Measurements from ENCODE around the gene GPC5.

- TF ChIP-seq SP1 (IDR thresholded peaks at IDR 0.05) (no peak), LEF1 (IDR thresholded peaks at IDR 0.05; ENCODE audit: borderline replicate concordance) (no peak), FOXK2 (IDR thresholded peaks at IDR 0.05) (no peak), FOXM1 (IDR thresholded peaks at IDR 0.05; ENCODE audit: borderline replicate concordance) (no peak), L3MBTL2 (conservative IDR thresholded peaks at IDR 0.05) (no peak)
- TF ChIP-seq, protein P1, sequence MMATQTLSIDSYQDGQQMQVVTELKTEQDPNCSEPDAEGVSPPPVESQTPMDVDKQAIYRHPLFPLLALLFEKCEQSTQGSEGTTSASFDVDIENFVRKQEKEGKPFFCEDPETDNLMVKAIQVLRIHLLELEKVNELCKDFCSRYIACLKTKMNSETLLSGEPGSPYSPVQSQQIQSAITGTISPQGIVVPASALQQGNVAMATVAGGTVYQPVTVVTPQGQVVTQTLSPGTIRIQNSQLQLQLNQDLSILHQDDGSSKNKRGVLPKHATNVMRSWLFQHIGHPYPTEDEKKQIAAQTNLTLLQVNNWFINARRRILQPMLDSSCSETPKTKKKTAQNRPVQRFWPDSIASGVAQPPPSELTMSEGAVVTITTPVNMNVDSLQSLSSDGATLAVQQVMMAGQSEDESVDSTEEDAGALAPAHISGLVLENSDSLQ (IDR thresholded peaks at IDR 0.05) = no peak
Observed at GRCh38 chr13:91836553-91836952, 438.1 kb downstream of the GPC5 start.

All from HEK293T (cell line).